WTC11 (cell line): Measurements from ENCODE around the gene RPS21. TPM values are rescaled to one million over a fixed set of nuclear protein-coding genes. Genes with fewer than 3 reads are reported as not detected.

ENCODE experiments used
- ATAC-seq: fragments of 200-7000 bp; cut with Tn5 transposase; 2 replicates; pipeline ENCODE4 v1.10.0; 2021; ENCODE audit warnings: mild to moderate bottlenecking, moderate library complexity
- CTCF ChIA-PET: fragments of 300-600 bp; sonication (Branson Sonifier 250); formaldehyde crosslinking; loops from one replicate; lab custom pipeline; 2021; ENCODE audit warnings: antibody characterized with exemption; lab: Charles Lee
- POLR2A ChIA-PET: fragments of 350-600 bp; sonication (Branson Sonifier 250); formaldehyde crosslinking; loops from one replicate; lab custom pipeline; 2021; ENCODE audit warnings: antibody characterized with exemption; lab: Charles Lee
- DNase-seq: peaks from one replicate; pipeline ENCODE4 v3.0.0; 2021; ENCODE audit warnings: low spot score
- H3K27ac Mint-ChIP-seq: 2 replicates; pipeline ENCODE4 v1.8.0; 2021; ENCODE audit warnings: mixed read lengths
- H3K27me3 Mint-ChIP-seq: 2 replicates; pipeline ENCODE4 v1.8.0; 2021; ENCODE audit warnings: low read depth, mild to moderate bottlenecking, moderate library complexity, mixed read lengths
- H3K36me3 Mint-ChIP-seq: 2 replicates; pipeline ENCODE4 v1.8.0; 2021; ENCODE audit warnings: mixed read lengths
- H3K4me1 Mint-ChIP-seq: 2 replicates; pipeline ENCODE4 v1.8.0; 2022; ENCODE audit warnings: mixed read lengths
- H3K4me3 Mint-ChIP-seq: 2 replicates; pipeline ENCODE4 v1.8.0; 2021; ENCODE audit warnings: mild to moderate bottlenecking, moderate library complexity, mixed read lengths
- H3K9me3 Mint-ChIP-seq: 2 replicates; pipeline ENCODE4 v1.8.0; 2021; ENCODE audit warnings: mixed read lengths
- CREB1 ChIP-seq: sonication (generic); formaldehyde crosslinking; IDR thresholded peaks from 2 replicates; pipeline ENCODE4 v1.8.0; 2023; ENCODE audit warnings: mild to moderate bottlenecking, missing genetic modification reagents
- CTCF ChIP-seq: fragments of 200-600 bp; IDR thresholded peaks from 2 replicates; pipeline ENCODE4 v1.8.0; 2022; ENCODE audit warnings: antibody characterized with exemption
- FOXJ3 ChIP-seq: sonication (generic); formaldehyde crosslinking; IDR thresholded peaks from 2 replicates; pipeline ENCODE4 v1.9.0; 2021; ENCODE audit warnings: missing genetic modification reagents, mild to moderate bottlenecking, borderline replicate concordance
- HMGXB4 ChIP-seq: sonication (generic); formaldehyde crosslinking; IDR thresholded peaks from 2 replicates; pipeline ENCODE4 v1.8.1; 2023; ENCODE audit warnings: mild to moderate bottlenecking, moderate library complexity, missing genetic modification reagents
- MAX ChIP-seq: sonication (generic); formaldehyde crosslinking; IDR thresholded peaks from 2 replicates; pipeline ENCODE4 v1.8.0; 2022; ENCODE audit warnings: mild to moderate bottlenecking, missing genetic modification reagents
- NR2C2 ChIP-seq: sonication (generic); formaldehyde crosslinking; IDR thresholded peaks from 2 replicates; pipeline ENCODE4 v1.8.0; 2022; ENCODE audit warnings: mild to moderate bottlenecking, missing genetic modification reagents
- OVOL2 ChIP-seq: fragments of 250-450 bp; sonication (Bioruptor Pico); IDR thresholded peaks from 2 replicates; pipeline ENCODE4 v1.9.0; 2021; ENCODE audit warnings: mild to moderate bottlenecking, borderline replicate concordance
- TP53 ChIP-seq: sonication (generic); formaldehyde crosslinking; IDR thresholded peaks from 2 replicates; pipeline ENCODE4 v1.8.1; 2023; ENCODE audit warnings: mild to moderate bottlenecking, missing genetic modification reagents
- ZNF121 ChIP-seq: sonication (generic); formaldehyde crosslinking; IDR thresholded peaks from 2 replicates; pipeline ENCODE4 v1.8.0; 2023; ENCODE audit warnings: missing genetic modification reagents
- ZNF219 ChIP-seq: sonication (generic); formaldehyde crosslinking; IDR thresholded peaks from 2 replicates; pipeline ENCODE4 v1.8.0; 2023; ENCODE audit warnings: missing genetic modification reagents, mild to moderate bottlenecking, borderline replicate concordance
- ZNF396 ChIP-seq: fragments of 250-450 bp; sonication (Bioruptor Pico); IDR thresholded peaks from 2 replicates; pipeline ENCODE4 v1.8.0; 2021; ENCODE audit warnings: mild to moderate bottlenecking, moderate library complexity, borderline replicate concordance
- total RNA-seq: library from RNA; stranded (reverse); gene quantifications from 3 replicates; pipeline ENCODE4 v1.2.3, GENCODE V29; 2021
- TF ChIP-seq, protein P1 (sequence below): sonication (generic); formaldehyde crosslinking; IDR thresholded peaks from 2 replicates; pipeline ENCODE4 v1.8.1; 2023; ENCODE audit warnings: mild to moderate bottlenecking, missing genetic modification reagents, moderate library complexity
- TF ChIP-seq, protein P2 (sequence below): sonication (generic); formaldehyde crosslinking; IDR thresholded peaks from 2 replicates; pipeline ENCODE4 v1.8.0; 2023; ENCODE audit warnings: missing genetic modification reagents
- TF ChIP-seq, protein P3 (sequence below): sonication (generic); formaldehyde crosslinking; IDR thresholded peaks from 2 replicates; pipeline ENCODE4 v1.8.1; 2022; ENCODE audit warnings: mild to moderate bottlenecking, moderate library complexity, missing genetic modification reagents
- TF ChIP-seq, protein P4 (sequence below): sonication (generic); formaldehyde crosslinking; IDR thresholded peaks from 2 replicates; pipeline ENCODE4 v1.8.0; 2022; ENCODE audit warnings: missing genetic modification reagents

Gene RPS21
- total RNA-seq, 1 experiment from 2014 or later = 2,016 TPM

DNA sequence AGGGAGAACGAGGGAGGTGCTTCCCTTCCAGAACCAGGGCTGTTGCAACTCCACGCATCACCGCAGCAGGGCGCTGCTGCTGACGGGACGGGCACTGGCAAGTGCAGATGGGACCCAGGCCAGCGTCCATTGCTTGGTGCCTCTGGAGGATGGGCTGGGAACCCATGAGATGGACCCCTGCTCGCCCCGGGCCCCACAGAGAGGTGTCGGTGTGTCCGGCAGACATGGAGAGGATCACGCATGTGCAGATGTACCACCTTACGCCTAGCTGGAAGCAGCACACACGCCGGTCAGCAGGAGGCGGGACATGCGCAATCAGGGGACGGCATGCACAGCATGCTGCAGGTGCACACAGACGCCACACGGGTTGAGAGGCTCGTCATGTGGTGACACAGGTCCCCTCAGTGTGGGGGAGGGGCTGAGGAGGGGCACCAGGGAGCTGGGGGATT lies 14.5 kb downstream of the RPS21 start:
- Mint-ChIP-seq H3K4me1 (peaks cover 15% of the 10 kb centered on the region), H3K9me3 (peaks cover 9% of the 10 kb centered on the region; the same call in 1 of the 2 replicates), H3K4me3 (no peak overlapping the region), H3K27me3 (no peaks in the 10 kb centered on the region), H3K27ac (no peak overlapping the region), H3K36me3 (no peaks in the 10 kb centered on the region)
- ChIA-PET CTCF (interaction anchor here (0.6 to 2.2 kb wide), 25 partner anchors 8 to 393 kb away, joined by 3 to 17 read pairs (median 4); partner anchors contain the start of genes RBBP8NL and RPS21), POLR2A (interaction anchor here (1.3 to 1.7 kb wide), 2 partner anchors 11 to 14 kb away, joined by 4 to 5 read pairs; partner anchors contain the start of gene RPS21)
- DNase-seq (peak; percentile 87), ATAC-seq (peak; percentile 72)
- TF ChIP-seq OVOL2 (CRISPR knock-in tag) (no peak), TP53 (CRISPR knock-in tag) (no peak), HMGXB4 (CRISPR knock-in tag) (peak; percentile 59; the same call in 1 of the 2 replicates), FOXJ3 (no peak), NR2C2 (no peak), CREB1 (CRISPR knock-in tag) (no peak), CTCF (peak; percentile 64), ZNF219 (no peak), ZNF396 (CRISPR knock-in tag) (no peak), MAX (CRISPR knock-in tag) (0 out of 2 replicates have a peak, but pooled peaks have one; percentile 54)
- TF ChIP-seq, protein P1, sequence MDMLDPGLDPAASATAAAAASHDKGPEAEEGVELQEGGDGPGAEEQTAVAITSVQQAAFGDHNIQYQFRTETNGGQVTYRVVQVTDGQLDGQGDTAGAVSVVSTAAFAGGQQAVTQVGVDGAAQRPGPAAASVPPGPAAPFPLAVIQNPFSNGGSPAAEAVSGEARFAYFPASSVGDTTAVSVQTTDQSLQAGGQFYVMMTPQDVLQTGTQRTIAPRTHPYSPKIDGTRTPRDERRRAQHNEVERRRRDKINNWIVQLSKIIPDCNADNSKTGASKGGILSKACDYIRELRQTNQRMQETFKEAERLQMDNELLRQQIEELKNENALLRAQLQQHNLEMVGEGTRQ (CRISPR knock-in tag) = no peak
- TF ChIP-seq, protein P2, sequence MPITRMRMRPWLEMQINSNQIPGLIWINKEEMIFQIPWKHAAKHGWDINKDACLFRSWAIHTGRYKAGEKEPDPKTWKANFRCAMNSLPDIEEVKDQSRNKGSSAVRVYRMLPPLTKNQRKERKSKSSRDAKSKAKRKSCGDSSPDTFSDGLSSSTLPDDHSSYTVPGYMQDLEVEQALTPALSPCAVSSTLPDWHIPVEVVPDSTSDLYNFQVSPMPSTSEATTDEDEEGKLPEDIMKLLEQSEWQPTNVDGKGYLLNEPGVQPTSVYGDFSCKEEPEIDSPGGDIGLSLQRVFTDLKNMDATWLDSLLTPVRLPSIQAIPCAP (CRISPR knock-in tag) = no peak

DNA sequence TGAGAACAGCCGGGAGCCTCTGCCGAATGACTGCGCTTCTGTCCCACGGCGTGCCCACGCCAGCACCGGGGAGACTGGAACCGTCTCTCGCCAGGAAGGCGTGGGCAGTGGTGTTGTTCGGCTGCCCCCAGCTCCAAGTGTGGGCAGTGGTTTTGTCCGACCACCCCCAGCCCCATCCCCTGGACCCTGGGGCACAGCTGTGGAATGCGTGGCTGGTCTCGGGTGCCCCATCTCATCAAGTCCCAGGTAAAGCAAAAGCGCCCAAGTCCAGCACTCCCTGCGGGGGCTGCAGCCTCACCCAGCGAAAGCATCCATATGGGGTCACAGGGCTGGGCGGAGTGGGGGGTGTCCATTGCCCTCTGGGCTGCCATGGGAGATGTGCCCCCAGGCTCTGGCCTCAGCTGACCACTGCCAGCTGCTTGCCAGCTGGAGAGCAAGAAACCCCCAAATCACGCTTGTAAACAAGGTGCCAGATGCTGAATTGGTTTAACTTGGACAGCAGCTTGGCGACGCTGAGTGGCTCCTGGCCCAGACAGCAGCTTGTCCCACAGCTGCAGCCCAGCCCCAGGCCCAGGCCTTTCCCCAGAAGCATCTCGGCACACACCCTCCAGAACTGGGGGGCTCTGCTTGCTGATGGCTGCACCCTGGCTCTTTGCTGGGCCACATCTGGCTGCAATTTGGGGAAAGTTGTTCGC lies 15.7 kb downstream of the RPS21 start:
- ATAC-seq = no peak
- H3K27me3 Mint-ChIP-seq = no peaks in the 10 kb centered on the region
- peaks cover 15% of the 10 kb centered on the region for H3K4me1 Mint-ChIP-seq
- no peaks in the 10 kb centered on the region for H3K36me3 Mint-ChIP-seq
- H3K4me3 Mint-ChIP-seq = no peak overlapping the region
- POLR2A ChIA-PET = no interaction called here
- H3K9me3 Mint-ChIP-seq = peaks cover 6% of the 10 kb centered on the region; the same call in 1 of the 2 replicates
- H3K27ac Mint-ChIP-seq = no peak overlapping the region
- TF ChIP-seq, protein P3, sequence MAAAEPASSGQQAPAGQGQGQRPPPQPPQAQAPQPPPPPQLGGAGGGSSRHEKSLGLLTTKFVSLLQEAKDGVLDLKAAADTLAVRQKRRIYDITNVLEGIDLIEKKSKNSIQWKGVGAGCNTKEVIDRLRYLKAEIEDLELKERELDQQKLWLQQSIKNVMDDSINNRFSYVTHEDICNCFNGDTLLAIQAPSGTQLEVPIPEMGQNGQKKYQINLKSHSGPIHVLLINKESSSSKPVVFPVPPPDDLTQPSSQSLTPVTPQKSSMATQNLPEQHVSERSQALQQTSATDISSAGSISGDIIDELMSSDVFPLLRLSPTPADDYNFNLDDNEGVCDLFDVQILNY (CRISPR knock-in tag) = no peak
- TF ChIP-seq ZNF121 (CRISPR knock-in tag) = no peak
- TF ChIP-seq, protein P4, sequence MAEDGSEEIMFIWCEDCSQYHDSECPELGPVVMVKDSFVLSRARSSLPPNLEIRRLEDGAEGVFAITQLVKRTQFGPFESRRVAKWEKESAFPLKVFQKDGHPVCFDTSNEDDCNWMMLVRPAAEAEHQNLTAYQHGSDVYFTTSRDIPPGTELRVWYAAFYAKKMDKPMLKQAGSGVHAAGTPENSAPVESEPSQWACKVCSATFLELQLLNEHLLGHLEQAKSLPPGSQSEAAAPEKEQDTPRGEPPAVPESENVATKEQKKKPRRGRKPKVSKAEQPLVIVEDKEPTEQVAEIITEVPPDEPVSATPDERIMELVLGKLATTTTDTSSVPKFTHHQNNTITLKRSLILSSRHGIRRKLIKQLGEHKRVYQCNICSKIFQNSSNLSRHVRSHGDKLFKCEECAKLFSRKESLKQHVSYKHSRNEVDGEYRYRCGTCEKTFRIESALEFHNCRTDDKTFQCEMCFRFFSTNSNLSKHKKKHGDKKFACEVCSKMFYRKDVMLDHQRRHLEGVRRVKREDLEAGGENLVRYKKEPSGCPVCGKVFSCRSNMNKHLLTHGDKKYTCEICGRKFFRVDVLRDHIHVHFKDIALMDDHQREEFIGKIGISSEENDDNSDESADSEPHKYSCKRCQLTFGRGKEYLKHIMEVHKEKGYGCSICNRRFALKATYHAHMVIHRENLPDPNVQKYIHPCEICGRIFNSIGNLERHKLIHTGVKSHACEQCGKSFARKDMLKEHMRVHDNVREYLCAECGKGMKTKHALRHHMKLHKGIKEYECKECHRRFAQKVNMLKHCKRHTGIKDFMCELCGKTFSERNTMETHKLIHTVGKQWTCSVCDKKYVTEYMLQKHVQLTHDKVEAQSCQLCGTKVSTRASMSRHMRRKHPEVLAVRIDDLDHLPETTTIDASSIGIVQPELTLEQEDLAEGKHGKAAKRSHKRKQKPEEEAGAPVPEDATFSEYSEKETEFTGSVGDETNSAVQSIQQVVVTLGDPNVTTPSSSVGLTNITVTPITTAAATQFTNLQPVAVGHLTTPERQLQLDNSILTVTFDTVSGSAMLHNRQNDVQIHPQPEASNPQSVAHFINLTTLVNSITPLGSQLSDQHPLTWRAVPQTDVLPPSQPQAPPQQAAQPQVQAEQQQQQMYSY (CRISPR knock-in tag) = no peak
- DNase-seq = no peak
- CTCF ChIA-PET = no interaction called here
